ENCODE measurements around the gene METTL26.
A peak's percentile ranks its signal among the peaks of the same experiment; 100 is the strongest.

Gene METTL26

GRCh38 chr16:674968-675883, 39.1 kb upstream of the METTL26 start, which contains the start of gene RHBDL1:
Gene RHBDL1, plus strand, starts transcription at chr16:675671. Its CDS starts 120 bp downstream, at chr16:675791.
- no peak for DNase-seq (ENCODE audit: low read depth)

DNA sequence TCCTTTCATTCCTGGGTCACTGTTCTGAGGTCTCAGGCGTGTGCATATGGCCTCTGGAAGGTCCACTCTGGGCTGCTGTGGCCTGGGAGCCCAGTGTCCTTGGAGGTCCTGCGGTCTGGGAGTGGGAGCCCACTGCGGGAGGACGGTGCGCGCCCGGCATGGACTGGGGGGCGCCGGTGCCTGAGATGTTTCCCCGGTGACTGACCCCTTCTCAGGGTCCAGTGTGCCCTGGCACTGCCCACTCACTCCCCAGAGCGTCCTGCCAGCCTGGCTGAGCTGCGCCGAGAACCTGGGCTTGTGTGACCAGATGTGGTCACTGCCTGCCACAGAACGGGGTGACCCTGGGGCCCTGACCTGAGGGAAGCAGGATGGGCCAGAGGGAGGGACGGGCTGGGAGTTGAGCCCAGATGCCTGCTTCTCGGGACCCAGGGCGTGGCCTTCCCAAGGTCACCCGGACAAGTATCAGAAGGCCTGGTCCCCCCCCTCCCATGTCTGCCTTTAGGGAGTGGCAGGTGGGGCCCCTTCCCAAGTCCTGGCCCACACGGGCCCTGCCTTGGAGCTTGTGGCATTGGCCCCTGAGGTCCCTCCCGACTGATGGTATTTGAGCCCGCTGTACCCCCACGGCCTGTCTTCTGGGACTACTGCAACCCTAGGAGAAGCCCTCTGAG, 38.2 kb upstream of the METTL26 start:
- DNase-seq (ENCODE audit: low read depth): no peak

GRCh38 chr16:673399-673991, 37.4 kb upstream of the METTL26 start:
- DNase-seq (ENCODE audit: low read depth): no peak

DNA sequence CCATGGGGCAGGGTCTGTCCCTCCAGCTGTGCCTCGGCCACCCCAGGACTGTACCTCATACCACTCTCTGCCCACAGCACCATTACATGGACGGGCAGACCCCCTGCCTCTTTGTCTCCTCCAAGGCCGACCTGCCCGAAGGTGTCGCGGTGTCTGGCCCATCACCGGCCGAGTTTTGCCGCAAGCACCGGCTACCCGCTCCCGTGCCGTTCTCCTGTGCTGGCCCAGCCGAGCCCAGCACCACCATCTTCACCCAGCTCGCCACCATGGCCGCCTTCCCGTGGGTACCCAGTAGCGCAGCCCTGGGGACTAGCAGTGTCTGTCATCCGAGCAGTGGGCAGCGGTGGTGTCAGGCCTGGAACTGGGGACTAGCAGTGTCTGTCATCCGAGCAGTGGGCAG, 36.7 kb upstream of the METTL26 start:
- DNase-seq (ENCODE audit: low read depth): no peak

DNA sequence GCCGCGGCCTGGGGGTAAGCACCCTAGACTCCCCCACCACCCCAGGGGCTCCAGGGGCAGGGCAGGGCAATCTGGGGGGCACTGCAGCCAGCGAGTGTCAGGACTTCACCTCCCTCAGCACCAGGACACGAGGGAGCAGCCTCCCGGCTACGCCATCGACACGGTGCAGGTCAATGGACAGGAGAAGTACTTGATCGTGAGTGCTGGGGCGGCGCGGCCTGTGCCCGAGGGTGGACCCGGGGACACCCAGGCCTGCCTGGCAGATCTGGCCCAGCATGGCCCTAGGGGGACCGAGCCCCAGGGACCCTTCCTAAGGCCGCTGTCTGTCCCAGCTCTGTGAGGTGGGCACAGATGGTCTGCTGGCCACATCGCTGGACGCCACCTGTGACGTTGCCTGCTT, 36.3 kb upstream of the METTL26 start:
- DNase-seq (ENCODE audit: low read depth): no peak

DNA sequence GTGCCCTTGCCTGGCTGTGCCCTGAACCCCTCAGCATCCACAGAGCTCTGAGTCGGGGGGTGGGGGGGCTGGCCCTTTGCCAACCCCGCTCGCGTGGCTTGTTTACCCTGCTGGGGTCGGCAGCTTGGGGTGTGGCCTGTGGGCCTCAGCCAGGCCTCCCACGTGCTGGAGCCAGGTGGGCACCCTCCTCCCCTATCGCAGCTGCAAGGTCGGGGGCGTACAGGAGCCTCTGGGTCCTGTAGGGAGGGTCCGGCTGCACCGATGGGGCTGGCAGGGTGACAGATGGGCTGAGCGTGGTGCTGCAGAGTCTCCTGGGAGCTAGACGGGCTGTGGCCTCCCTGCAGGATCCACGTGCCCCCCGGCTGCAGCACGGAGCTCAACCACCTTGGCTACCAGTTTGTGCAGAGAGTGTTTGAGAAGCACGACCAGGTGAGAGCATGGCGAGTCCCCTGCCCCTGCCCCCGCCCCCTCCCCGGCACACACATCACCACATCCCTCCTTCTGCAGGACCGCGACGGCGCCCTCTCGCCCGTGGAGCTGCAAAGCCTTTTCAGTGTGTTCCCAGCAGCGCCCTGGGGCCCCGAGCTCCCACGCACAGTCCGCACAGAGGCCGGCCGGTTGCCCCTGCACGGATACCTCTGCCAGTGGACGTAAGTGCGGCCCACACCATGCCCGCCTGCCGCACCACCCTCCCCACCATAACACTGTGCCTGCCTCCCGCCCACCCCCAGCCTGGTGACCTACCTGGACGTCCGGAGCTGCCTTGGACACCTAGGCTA, 35.4 kb upstream of the METTL26 start:
- DNase-seq (ENCODE audit: low read depth): no peak

DNA sequence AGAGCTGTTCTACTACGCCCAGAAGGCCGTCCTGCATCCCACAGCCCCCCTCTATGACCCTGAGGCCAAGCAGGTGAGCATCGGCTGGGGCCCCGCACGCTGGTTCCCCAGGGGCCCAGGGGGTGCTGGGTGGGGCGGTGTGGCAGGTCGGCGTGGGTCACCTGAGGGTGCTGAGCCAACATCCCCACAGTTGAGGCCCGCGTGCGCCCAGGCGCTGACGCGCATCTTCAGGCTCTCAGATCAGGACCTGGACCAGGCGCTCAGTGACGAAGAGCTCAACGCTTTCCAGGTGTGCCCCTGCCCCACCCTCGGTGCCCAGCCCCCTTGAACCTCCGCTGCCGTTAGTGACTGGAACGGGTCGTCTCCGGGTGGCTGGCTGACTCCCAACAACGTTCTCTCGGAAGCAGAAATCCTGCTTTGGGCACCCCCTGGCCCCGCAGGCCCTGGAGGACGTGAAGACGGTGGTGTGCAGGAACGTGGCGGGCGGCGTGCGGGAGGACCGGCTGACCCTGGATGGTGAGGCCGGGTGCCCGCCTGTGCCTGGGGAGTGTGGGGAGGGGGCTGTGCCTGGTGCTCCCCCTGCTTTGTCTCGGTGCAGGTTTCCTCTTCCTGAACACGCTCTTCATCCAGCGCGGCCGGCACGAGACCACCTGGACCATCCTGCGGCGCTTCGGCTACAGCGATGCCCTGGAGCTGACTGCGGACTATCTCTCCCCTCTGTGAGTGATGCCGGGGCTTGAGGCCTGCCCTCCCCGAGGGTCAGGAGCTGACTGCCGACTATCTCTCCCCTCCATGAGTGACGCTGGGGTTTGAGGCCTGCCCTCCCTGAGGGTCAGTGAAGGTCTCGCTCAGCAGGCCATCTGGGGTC, 34.6 kb upstream of the METTL26 start:
- DNase-seq (ENCODE audit: low read depth): no peak

DNA sequence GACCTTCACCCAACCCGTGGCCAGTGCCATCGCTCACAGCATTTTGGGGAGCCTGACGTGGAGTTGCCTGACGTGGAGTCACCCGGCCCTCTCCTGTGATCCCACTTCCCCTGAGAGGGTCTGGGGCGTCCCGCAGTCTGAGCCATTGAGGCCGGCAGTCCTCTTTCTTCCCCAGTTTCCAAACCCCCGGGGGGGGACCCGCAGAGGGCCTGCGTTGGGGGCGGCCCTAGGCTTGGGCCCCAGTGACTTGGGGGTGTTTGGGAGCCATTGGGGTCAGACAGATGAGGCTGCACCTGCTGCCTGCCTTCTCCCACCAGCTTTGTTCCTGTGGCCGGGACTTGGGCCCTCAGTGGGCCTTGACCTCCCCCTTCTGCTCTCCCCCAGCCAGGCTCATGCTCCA, 33.6 kb upstream of the METTL26 start:
- no peak for DNase-seq (ENCODE audit: low read depth)

DNA sequence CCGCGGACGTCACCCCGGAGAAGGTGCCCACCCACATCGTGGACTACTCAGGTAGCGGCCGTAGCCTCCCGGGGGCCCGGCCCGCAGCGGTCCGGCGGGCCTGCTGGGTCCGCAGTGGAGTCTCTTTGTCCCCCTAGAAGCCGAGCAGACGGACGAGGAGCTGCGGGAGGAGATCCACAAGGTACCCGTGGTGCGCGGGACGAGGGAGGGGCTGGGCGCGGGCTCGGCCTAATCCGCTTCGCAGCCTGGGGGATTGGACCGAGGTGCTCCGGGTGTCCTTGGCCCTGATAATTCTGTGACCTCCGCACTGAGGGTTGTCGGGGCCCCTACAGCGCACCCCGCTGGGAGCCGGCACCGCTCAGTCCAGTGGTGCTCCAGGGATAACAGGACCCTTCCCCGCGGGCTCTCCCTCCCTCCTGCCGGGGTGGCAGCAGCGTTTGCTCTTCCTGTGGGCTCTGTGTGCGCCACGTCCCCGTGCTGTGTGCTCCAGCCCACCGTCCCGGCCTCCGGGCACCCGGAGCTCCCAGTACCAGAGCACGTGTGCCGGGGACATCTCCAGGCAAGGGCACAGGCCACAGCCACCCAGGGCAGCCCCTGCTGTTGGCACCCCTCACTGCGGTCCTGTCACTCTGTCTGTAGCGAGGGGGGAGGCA, 32.5 kb upstream of the METTL26 start:
- DNase-seq (ENCODE audit: low read depth): no peak

DNA sequence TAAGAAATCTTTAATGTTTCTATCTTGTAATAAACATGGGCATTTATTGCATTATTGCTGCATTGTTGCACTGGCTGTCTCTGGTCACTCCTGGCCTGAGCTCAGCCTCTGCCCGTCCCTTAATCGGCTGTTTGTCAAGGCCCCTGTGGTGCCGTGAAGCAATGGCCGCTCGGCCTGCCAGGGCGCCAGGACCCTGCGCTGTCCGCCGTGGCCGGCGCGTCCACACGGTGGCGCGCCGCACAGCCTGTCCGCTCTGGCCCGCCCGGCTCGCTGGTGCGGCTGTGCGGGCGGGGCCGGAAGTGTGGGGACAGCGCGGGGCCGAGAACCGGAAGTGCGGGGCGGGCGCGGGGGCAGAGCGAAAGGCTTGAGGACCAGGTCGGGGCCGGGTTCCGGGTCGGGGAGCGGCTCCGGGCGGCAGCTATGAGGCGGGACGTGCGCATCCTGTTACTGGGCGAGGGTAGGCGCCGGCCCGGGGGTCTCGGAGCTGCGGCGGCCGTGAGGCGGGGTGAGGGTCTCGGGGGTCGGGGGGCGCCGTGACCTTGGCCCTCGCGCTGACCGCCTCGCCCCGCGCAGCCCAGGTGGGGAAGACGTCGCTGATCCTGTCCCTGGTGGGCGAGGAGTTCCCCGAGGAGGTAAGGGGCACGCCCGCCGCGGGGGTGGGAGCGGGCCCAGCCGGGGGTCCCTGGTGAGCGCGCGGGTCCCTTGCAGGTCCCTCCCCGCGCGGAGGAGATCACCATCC, 31.8 kb upstream of the METTL26 start, which contains the start of gene RHOT2:
Gene RHOT2 (plus strand): TSS at position 353 of the 739 bp plus-strand sequence. CDS start 68 bp downstream, at position 421.
- DNase-seq (ENCODE audit: low read depth): peak; percentile 85

DNA sequence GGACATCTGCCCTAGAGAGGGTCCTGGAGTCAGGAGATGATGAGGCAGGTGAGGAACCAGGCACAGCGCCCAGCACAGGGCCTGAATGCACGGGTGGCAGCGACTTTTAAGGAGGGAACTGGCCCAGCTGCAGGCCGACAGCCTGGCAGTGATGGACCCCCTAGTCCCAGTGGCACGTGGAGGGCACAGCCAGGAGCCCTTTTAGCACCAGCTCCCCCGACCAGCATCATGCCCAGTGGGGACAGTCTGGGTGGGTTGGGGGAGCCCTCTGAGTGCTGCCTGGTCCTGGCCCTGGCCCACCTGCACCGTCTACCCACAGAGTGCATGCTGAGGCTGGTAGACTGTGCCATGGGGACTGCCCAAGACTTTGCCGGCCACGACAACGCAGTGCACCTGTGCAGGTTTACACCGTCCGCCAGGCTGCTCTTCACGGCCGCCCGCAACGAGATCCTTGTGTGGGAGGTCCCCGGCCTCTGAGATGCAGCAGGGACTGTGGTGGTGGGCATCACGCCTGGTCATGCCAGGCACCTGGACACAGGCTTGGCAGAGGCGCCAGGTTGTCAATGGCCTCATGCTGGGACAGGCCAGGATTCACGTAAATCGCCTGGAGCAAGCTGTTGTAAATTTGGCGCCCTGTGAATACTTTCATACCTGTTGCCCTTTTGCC, 31.1 kb upstream of the METTL26 start:
- DNase-seq (ENCODE audit: low read depth): no peak

DNA sequence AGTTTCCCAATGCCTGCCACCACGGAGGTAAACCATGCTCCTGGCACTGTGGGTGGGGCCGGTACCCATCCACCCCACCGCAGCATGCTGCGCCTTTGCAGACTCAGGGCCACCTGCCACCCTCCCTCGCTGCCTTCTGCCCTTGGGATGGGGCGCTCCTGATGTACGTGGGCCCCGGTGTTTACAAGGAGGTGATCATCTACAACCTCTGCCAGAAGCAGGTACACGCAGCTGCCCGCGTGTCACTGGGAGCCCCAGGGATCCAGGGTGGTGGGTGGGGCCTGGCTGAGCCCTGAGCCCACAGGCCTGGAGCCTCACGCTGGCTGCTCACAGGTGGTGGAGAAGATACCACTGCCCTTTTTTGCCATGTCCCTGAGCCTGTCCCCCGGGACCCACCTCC, 30.5 kb upstream of the METTL26 start:
- DNase-seq (ENCODE audit: low read depth): no peak

DNA sequence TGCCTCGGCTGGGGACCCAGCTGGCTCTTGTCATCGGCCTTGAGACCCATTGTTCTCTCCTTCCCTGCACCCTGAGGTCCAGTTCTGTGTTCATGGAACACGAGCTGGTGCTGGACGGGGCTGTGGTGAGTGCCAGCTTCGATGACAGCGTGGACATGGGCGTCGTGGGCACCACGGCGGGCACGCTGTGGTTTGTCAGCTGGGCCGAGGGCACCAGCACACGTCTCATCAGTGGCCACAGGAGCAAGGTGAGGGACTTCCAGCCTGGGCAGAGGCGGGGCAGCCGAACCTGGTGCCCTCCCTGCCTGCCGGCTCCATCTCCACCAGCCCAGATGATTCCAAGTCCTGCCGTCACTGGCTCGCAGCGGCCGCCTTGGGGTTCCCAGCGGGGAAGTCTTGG, 26.5 kb upstream of the METTL26 start:
- no peak for DNase-seq (ENCODE audit: low read depth)

DNA sequence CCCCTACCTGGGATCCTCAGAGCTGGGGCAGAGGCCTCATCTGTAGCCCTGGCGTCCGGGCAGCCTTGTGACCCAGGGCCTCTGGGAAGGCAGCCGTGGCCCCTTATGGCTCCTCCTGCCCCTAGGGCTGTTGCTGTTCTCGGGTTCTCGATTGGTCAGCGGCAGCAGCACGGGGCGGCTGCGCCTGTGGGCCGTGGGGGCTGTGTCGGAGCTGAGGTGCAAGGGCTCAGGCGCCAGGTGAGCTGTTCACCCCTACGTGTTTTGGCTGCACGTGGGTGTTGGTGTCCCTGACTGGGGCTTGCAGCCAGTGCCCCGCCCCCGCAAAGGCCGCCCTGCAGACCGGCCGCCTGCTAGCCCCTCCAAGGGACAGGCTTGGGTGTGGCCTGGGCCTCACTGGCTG, 26.0 kb upstream of the METTL26 start:
- no peak for DNase-seq (ENCODE audit: low read depth)

DNA sequence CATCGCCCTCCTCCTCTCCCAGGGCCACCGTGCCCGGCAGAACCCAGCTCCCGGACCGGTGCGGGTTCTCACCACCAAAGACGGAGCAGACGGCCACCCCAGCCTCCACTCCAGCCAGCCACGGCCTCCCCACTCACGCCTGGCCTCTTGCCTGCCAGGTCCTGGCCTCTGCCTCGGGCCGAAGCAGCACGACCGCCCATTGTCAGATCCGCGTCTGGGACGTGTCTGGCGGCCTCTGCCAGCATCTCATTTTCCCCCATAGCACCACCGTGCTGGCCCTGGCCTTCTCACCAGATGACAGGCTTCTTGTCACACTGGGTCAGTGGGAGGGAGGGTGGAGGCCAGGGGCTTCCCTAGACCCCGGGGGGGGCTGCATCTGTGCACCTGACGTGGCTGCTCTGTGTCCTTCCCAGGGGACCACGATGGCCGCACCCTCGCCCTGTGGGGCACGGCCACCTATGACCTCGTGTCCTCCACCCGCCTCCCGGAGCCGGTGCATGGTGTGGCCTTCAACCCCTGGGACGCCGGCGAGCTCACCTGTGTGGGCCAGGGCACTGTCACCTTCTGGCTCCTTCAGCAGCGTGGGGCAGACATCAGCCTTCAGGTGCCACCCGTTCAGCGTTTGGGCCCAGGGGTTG, 25.2 kb upstream of the METTL26 start:
- DNase-seq (ENCODE audit: low read depth): no peak

DNA sequence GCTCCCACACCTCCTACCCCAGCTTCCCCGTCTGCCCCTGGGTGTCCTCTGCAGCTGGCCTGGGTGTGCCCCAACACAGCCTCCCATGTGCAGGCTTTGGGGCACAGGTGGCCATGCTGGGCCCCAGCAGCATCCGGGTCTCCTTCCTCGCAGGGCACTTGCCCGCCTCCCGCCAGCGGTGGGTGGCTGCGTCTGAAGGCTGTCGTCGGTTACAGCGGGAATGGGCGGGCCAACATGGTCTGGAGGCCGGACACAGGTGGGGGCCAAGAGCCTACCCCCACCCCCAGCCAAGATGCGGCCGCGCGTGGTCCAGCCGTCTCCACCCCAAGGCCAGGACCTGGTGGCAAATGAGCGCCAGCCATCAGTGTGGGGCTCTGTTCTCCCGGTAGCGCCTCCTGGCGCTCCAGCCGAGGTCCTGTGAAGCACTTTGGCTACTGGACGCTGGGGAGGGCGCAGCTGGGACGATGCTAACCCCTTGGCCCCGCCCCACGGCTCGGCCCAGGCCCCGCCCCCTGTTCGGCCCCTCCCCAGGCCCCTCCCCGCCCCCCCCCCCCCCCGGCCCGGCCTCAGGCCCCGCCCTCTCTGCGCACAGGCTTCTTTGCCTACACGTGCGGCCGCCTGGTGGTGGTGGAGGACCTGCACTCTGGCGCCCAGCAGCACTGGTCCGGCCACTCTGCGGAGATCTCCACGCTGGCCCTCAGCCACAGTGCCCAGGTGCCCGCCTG, 24.5 kb upstream of the METTL26 start:
- DNase-seq (ENCODE audit: low read depth): no peak

- DNase-seq (ENCODE audit: low read depth): no peak
Observed at GRCh38 chr16:660132-660458, 24.0 kb upstream of the METTL26 start.

DNA sequence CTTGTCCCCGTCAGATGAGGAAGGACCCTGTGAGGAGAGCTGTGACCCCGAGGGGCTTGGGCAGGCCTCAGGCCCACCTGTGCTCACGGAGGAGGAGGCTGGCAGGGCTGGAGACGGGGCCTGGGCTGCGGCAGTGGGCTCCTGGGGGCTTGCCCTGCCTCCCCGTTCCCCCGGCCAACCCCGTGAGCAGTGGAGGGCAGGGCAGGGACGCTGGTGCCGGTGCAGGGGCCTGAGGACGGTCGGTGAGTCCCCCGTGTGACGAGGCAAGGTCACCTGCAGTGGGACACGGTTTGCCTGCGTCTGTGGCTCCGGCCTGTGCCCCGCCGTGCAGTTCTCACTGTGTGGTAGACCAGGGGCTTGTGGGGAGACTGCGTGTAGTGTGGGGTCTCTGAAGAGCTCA, 23.5 kb upstream of the METTL26 start:
- DNase-seq (ENCODE audit: low read depth): no peak
